Neural cell (in vitro differentiated cells): Measurements from ENCODE around the gene LRBA. TPM values are rescaled to one million over a fixed set of nuclear protein-coding genes. Genes with fewer than 3 reads are reported as not detected.

Source experiments
- H2AFZ ChIP-seq: fragments of 200-600, 300-800 bp; sonication (generic), shearing (Covaris generic); 2 replicates; pipeline ENCODE4 v1.6.0; 2014; ENCODE audit warnings: low read depth, mild to moderate bottlenecking, antibody characterized with exemption, low read length, moderate library complexity
- H3F3A ChIP-seq: fragments of 200-600 bp; shearing (Covaris generic); 2 replicates; pipeline ENCODE4 v1.6.1; 2016; ENCODE audit warnings: mild to moderate bottlenecking, moderate library complexity, mixed read lengths, antibody characterized with exemption, low read length; ENCODE audit not compliant: insufficient read depth, poor library complexity, severe bottlenecking
- H3K27ac ChIP-seq: fragments of 200-600, 300-800 bp; sonication (generic), shearing (Covaris generic); 2 replicates; pipeline ENCODE4 v1.5.1; 2014; ENCODE audit warnings: mild to moderate bottlenecking, low read length, moderate library complexity
- H3K27me3 ChIP-seq: fragments of 300-800, 200-600 bp; sonication (generic), shearing (Covaris generic); 2 replicates; pipeline ENCODE4 v1.6.0; 2014; ENCODE audit warnings: mild to moderate bottlenecking, low read depth, low read length, moderate library complexity; ENCODE audit not compliant: insufficient read depth
- H3K36me3 ChIP-seq: fragments of 300-800, 200-600 bp; sonication (generic), shearing (Covaris generic); 2 replicates; pipeline ENCODE4 v1.5.1; 2014; ENCODE audit warnings: mild to moderate bottlenecking, antibody characterized with exemption, low read length, moderate library complexity; ENCODE audit not compliant: insufficient read depth
- H3K4me2 ChIP-seq: fragments of 300-800, 200-600 bp; sonication (generic), shearing (Covaris generic); 2 replicates; pipeline ENCODE4 v1.6.0; 2014; ENCODE audit warnings: mild to moderate bottlenecking, low read length
- H3K4me3 ChIP-seq: fragments of 300-800, 200-600 bp; sonication (generic), shearing (Covaris generic); 2 replicates; pipeline ENCODE4 v1.5.1; 2014; ENCODE audit warnings: mild to moderate bottlenecking, low read length, moderate library complexity
- H3K79me2 ChIP-seq: fragments of 200-600 bp; shearing (Covaris generic); replicated peaks from 2 replicates; pipeline ENCODE4 v1.6.0; 2014; ENCODE audit warnings: mild to moderate bottlenecking, low read length, moderate library complexity; ENCODE audit not compliant: insufficient read depth
- H3K9ac ChIP-seq: fragments of 300-800, 200-600 bp; sonication (generic), shearing (Covaris generic); 2 replicates; pipeline ENCODE4 v1.6.1; 2016; ENCODE audit warnings: mild to moderate bottlenecking, low read length, mixed read lengths
- H3K9me2 ChIP-seq: fragments of 200-600 bp; shearing (Covaris generic); 2 replicates; pipeline ENCODE4 v1.6.1; 2016; ENCODE audit warnings: mild to moderate bottlenecking, low read length, mixed read lengths; ENCODE audit not compliant: insufficient read depth
- H3K9me3 ChIP-seq: fragments of 200-600, 300-800 bp; sonication (generic), shearing (Covaris generic); 2 replicates; pipeline ENCODE4 v1.6.1; 2016; ENCODE audit warnings: mild to moderate bottlenecking, mixed run types, low read length, moderate library complexity, mixed read lengths
- H4K20me1 ChIP-seq: fragments of 200-600 bp; shearing (Covaris generic); 2 replicates; pipeline ENCODE4 v1.6.1; 2016; ENCODE audit warnings: mild to moderate bottlenecking, mixed run types; ENCODE audit not compliant: insufficient read depth
- CTCF ChIP-seq: fragments of 450-650 bp; IDR thresholded peaks from 2 replicates; pipeline ENCODE4 v1.5.1; 2014; ENCODE audit warnings: antibody characterized with exemption, mild to moderate bottlenecking, moderate library complexity; ENCODE audit not compliant: poor library complexity, severe bottlenecking
- EP300 ChIP-seq: fragments of 450-650 bp; conservative IDR thresholded peaks from 2 replicates; pipeline ENCODE4 v1.6.1; 2014; ENCODE audit warnings: antibody characterized with exemption, mild to moderate bottlenecking, moderate library complexity; ENCODE audit not compliant: poor library complexity, severe bottlenecking
- EZH2 ChIP-seq: fragments of 200-600, 300-800 bp; shearing (Covaris generic), sonication (generic); IDR thresholded peaks from 2 replicates; pipeline ENCODE4 v1.6.1; 2014; ENCODE audit warnings: antibody characterized with exemption, low read length, borderline replicate concordance, mild to moderate bottlenecking; ENCODE audit not compliant: insufficient read depth, poor library complexity, severe bottlenecking
- MXI1 ChIP-seq: fragments of 450-650 bp; conservative IDR thresholded peaks from 2 replicates; pipeline ENCODE4 v1.6.1; 2014; ENCODE audit warnings: antibody characterized with exemption, mild to moderate bottlenecking; ENCODE audit not compliant: poor library complexity, severe bottlenecking
- POLR2AphosphoS5 ChIP-seq: IDR thresholded peaks from 2 replicates; pipeline ENCODE4 v1.6.1; 2012
- RAD21 ChIP-seq: fragments of 450-650 bp; conservative IDR thresholded peaks from 2 replicates; pipeline ENCODE4 v1.6.1; 2014; ENCODE audit warnings: antibody characterized with exemption, mild to moderate bottlenecking, moderate library complexity
- REST ChIP-seq: IDR thresholded peaks from 2 replicates; pipeline ENCODE4 v1.6.1; 2012; ENCODE audit warnings: borderline replicate concordance
- SMC3 ChIP-seq: fragments of 450-650 bp; conservative IDR thresholded peaks from 2 replicates; pipeline ENCODE4 v1.6.1; 2014; ENCODE audit warnings: antibody characterized with exemption, mild to moderate bottlenecking, moderate library complexity; ENCODE audit not compliant: poor library complexity
- TAF1 ChIP-seq: IDR thresholded peaks from 2 replicates; pipeline ENCODE4 v1.6.1; 2012; ENCODE audit warnings: low read depth
- polyA plus RNA-seq: library from polyadenylated mRNA; depleted of rRNA; stranded (reverse); fragments of >200 nt; gene quantifications from 2 replicates; pipeline ENCODE4 v1.2.3, GENCODE V29; 2014

The LRBA gene
- polyA plus RNA-seq, 1 donor from 2014 or later: 7.1 TPM

GRCh38 chr4:150805183-150806025, 209.7 kb downstream of the LRBA start:
- Histone ChIP-seq H3K9me3 (no peaks in the 10 kb centered on the region), H3K9ac (no peak overlapping the region), H3K27me3 (no peaks in the 10 kb centered on the region), H2AFZ (no peak overlapping the region), H3K9me2 (no peaks in the 10 kb centered on the region), H3K36me3 (no peaks in the 10 kb centered on the region), H3K27ac (no peak overlapping the region), H3K4me3 (no peak overlapping the region), H4K20me1 (no peaks in the 10 kb centered on the region), H3K79me2 (no peaks in the 10 kb centered on the region), H3K4me2 (no peak overlapping the region), H3F3A (no peaks in the 10 kb centered on the region)
- TF ChIP-seq CTCF: no peak
- TF ChIP-seq TAF1: no peak
- TF ChIP-seq POLR2AphosphoS5: no peak
- TF ChIP-seq REST: no peak

DNA sequence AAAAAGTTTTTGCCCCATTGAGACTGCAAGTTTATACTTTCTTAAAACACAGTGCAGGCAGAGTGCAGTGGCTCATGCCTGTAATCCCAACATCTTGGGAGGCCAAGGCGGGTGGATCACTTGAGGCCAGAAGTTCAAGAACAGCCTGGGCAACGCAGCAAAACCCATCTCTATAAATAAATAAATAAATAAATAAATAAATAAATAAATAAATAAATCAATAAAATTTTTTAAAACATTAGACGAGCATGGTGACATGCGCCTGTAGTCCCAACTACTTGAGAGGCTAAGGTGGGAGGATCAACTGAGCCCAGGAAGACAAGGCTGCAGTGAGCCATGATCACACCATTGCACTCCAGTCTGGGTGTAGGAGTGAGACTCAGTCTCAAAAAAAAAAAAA, 213.3 kb downstream of the LRBA start:
- no peaks in the 10 kb centered on the region for H4K20me1 ChIP-seq
- H3K36me3 ChIP-seq: no peaks in the 10 kb centered on the region
- H3F3A ChIP-seq: no peaks in the 10 kb centered on the region

More for the DNA sequence above, 213.3 kb downstream of the LRBA start:
- Histone ChIP-seq H3K9me3 (no peaks in the 10 kb centered on the region), H2AFZ (no peak overlapping the region), H3K4me2 (no peak overlapping the region), H3K27ac (no peak overlapping the region), H3K4me3 (no peak overlapping the region), H3K27me3 (no peaks in the 10 kb centered on the region), H3K9ac (no peak overlapping the region), H3K9me2 (no peaks in the 10 kb centered on the region), H3K79me2 (no peaks in the 10 kb centered on the region)
- TF ChIP-seq RAD21: no peak
- TF ChIP-seq TAF1: no peak
- no peak for TF ChIP-seq CTCF
- TF ChIP-seq REST: no peak
- TF ChIP-seq SMC3: no peak
- TF ChIP-seq POLR2AphosphoS5: no peak
- TF ChIP-seq EZH2: no peak
- no peak for TF ChIP-seq MXI1
- no peak for TF ChIP-seq EP300
